H1 (cell line): Measurements from ENCODE around the gene OSBP2. TPM values are rescaled to one million over a fixed set of nuclear protein-coding genes. Genes with fewer than 3 reads are reported as not detected.

ENCODE experiments used
- CTCF ChIA-PET: fragments of 300-600 bp; sonication (Branson Sonifier 250); formaldehyde crosslinking; loops from one replicate; lab custom pipeline; 2021; ENCODE audit not compliant: partially characterized antibody; lab: Charles Lee
- POLR2A ChIA-PET: fragments of 300-600 bp; sonication (Branson Sonifier 250); formaldehyde crosslinking; loops from one replicate; lab custom pipeline; 2021; ENCODE audit warnings: inconsistent platforms; ENCODE audit not compliant: partially characterized antibody; lab: Charles Lee
- DNase-seq, 2 experiments: peaks; one replicate each; pipeline versions ENCODE4 v3.0.0 to v3.0.0-alpha.2; 2010 to 2022; ENCODE audit warnings: low spot score in 2 of 2, low read depth in 1 of 2, mixed read lengths in 1 of 2
- FAIRE-seq: peaks from 2 replicates; lab custom pipeline; 2011; peaks lifted over from hg19 to GRCh38; lab: Jason Lieb, UNC
- H2AFZ ChIP-seq: 2 replicates; pipeline ENCODE4 v1.8.1; 2012; ENCODE audit warnings: low read length, inconsistent platforms
- H2AK5ac ChIP-seq: 2 replicates; pipeline ENCODE4 v1.6.1; 2013; ENCODE audit warnings: low read depth, low read length
- H2BK120ac ChIP-seq: replicated peaks from 2 replicates; pipeline ENCODE3; 2013; ENCODE audit warnings: low read depth, low read length, inconsistent platforms
- H2BK12ac ChIP-seq: 2 replicates; pipeline ENCODE4 v1.6.1; 2013; ENCODE audit warnings: low read depth, low read length
- H2BK15ac ChIP-seq: 2 replicates; pipeline ENCODE4 v1.6.1; 2013; ENCODE audit warnings: low read length
- H2BK20ac ChIP-seq: 2 replicates; pipeline ENCODE4 v1.6.1; 2013; ENCODE audit warnings: low read length
- H2BK5ac ChIP-seq: 2 replicates; pipeline ENCODE4 v1.6.1; 2013; ENCODE audit warnings: low read depth, low read length
- H3K14ac ChIP-seq: 2 replicates; pipeline ENCODE4 v1.6.1; 2013; ENCODE audit warnings: inconsistent platforms; ENCODE audit not compliant: insufficient read length
- H3K18ac ChIP-seq: 2 replicates; pipeline ENCODE4 v1.6.1; 2013; ENCODE audit warnings: low read length; ENCODE audit errors: extremely low read depth
- H3K23ac ChIP-seq: 2 replicates; pipeline ENCODE4 v1.6.1; 2013; ENCODE audit warnings: inconsistent platforms; ENCODE audit not compliant: insufficient read length
- H3K23me2 ChIP-seq: 2 replicates; pipeline ENCODE4 v1.6.1; 2013; ENCODE audit warnings: low read depth, low read length
- H3K27ac ChIP-seq: 2 replicates; pipeline ENCODE4 v1.6.1; 2011; ENCODE audit warnings: low read depth, low read length, inconsistent platforms
- H3K27me3 ChIP-seq, 4 experiments: replicated peaks in 1 of 4; 1 replicate in 1 of 4; 2 replicates in 3 of 4; pipeline versions ENCODE4 v1.6.1 to v1.8.1; 2011 to 2013; ENCODE audit warnings: low read length in 3 of 4, mild to moderate bottlenecking in 3 of 4, inconsistent platforms in 2 of 4, mixed read lengths in 2 of 4, moderate library complexity in 1 of 4; ENCODE audit not compliant: control insufficient read depth in 3 of 4, insufficient read depth in 3 of 4; ENCODE audit errors: extremely low read depth in 1 of 4
- H3K36me3 ChIP-seq, 4 experiments: 2 replicates each; pipeline versions ENCODE4 v1.6.1 to v1.8.1; 2011 to 2013; ENCODE audit warnings: mild to moderate bottlenecking in 4 of 4, low read length in 3 of 4, moderate library complexity in 2 of 4, control low read depth in 1 of 4, inconsistent platforms in 1 of 4; ENCODE audit not compliant: insufficient read depth in 4 of 4, control insufficient read depth in 2 of 4
- H3K4ac ChIP-seq: replicated peaks from 2 replicates; pipeline ENCODE3; 2013; ENCODE audit warnings: low read length, low read depth, mixed read lengths, inconsistent platforms; ENCODE audit not compliant: insufficient read length
- H3K4me1 ChIP-seq, 4 experiments: replicated peaks in 1 of 4; 1 replicate in 1 of 4; 2 replicates in 3 of 4; pipeline versions ENCODE4 v1.6.1 to v1.8.1; 2011 to 2013; ENCODE audit warnings: low read length in 3 of 4, inconsistent platforms in 2 of 4, mixed read lengths in 1 of 4; ENCODE audit not compliant: insufficient read depth in 4 of 4, control insufficient read depth in 3 of 4
- H3K4me2 ChIP-seq, 2 experiments: 2 replicates each; pipeline versions ENCODE4 v1.6.1 to v1.8.1; 2011 to 2013; ENCODE audit warnings: low read depth in 2 of 2, low read length in 2 of 2, control low read depth in 1 of 2, inconsistent platforms in 1 of 2, mild to moderate bottlenecking in 1 of 2; ENCODE audit not compliant: insufficient read depth in 1 of 2
- H3K4me3 ChIP-seq, 4 experiments: fragments of 200-600, 300-600 bp in 1 of 4; sonication (generic), shearing (Covaris generic), sonication (Bioruptor Twin) in 1 of 4; 2 replicates each; pipeline versions ENCODE4 v1.5.1 to v1.8.1; 2011 to 2016; ENCODE audit warnings: low read length in 4 of 4, low read depth in 3 of 4, control low read depth in 2 of 4, inconsistent platforms in 2 of 4, mild to moderate bottlenecking in 2 of 4, mixed read lengths in 1 of 4, moderate library complexity in 1 of 4; ENCODE audit not compliant: insufficient read depth in 2 of 4; ENCODE audit errors: extremely low read depth in 1 of 4
- H3K56ac ChIP-seq: replicated peaks from 2 replicates; pipeline ENCODE3; 2013; ENCODE audit warnings: low read depth, mild to moderate bottlenecking, mixed read lengths, low read length, inconsistent platforms; ENCODE audit not compliant: insufficient read length
- H3K79me1 ChIP-seq: 2 replicates; pipeline ENCODE4 v1.6.1; 2013; ENCODE audit warnings: low read depth, low read length, control low read depth
- H3K79me2 ChIP-seq, 2 experiments: 2 replicates each; pipeline versions ENCODE4 v1.6.1 to v1.8.1; 2012 to 2013; ENCODE audit warnings: low read length in 2 of 2, mild to moderate bottlenecking in 2 of 2, inconsistent platforms in 1 of 2; ENCODE audit not compliant: insufficient read depth in 2 of 2, control insufficient read depth in 1 of 2
- H3K9ac ChIP-seq, 4 experiments: replicated peaks in 1 of 4; 1 replicate in 1 of 4; 2 replicates in 3 of 4; pipeline versions ENCODE4 v1.6.1 to v1.8.1; 2011 to 2013; ENCODE audit warnings: low read depth in 3 of 4, low read length in 3 of 4, control low read depth in 2 of 4, mild to moderate bottlenecking in 2 of 4, moderate library complexity in 2 of 4, inconsistent platforms in 1 of 4; ENCODE audit errors: extremely low read depth in 1 of 4
- H3K9me3 ChIP-seq, 2 experiments: 2 replicates each; pipeline versions ENCODE4 v1.6.1 to v1.8.1; 2012 to 2013; ENCODE audit warnings: mild to moderate bottlenecking in 2 of 2, moderate library complexity in 2 of 2, control low read depth in 1 of 2, inconsistent platforms in 1 of 2, low read depth in 1 of 2, low read length in 1 of 2, mixed read lengths in 1 of 2; ENCODE audit not compliant: insufficient read depth in 2 of 2
- H4K20me1 ChIP-seq, 2 experiments: replicated peaks in 1 of 2; 2 replicates each; pipeline versions ENCODE3 to v1.8.1; 2011 to 2013; ENCODE audit warnings: inconsistent platforms in 2 of 2, low read length in 2 of 2, mild to moderate bottlenecking in 1 of 2; ENCODE audit not compliant: insufficient read depth in 2 of 2, control insufficient read depth in 1 of 2
- H4K5ac ChIP-seq: 2 replicates; pipeline ENCODE4 v1.6.1; 2013; ENCODE audit warnings: low read length, low read depth, mixed read lengths, inconsistent platforms; ENCODE audit not compliant: insufficient read length
- H4K8ac ChIP-seq: 2 replicates; pipeline ENCODE4 v1.8.0; 2013; ENCODE audit warnings: mild to moderate bottlenecking, moderate library complexity, low read length, inconsistent platforms; ENCODE audit not compliant: insufficient read depth; ENCODE audit errors: extremely low read depth
- H4K91ac ChIP-seq: replicated peaks from 2 replicates; pipeline ENCODE3; 2013; ENCODE audit warnings: low read length, mixed read lengths, inconsistent platforms; ENCODE audit not compliant: insufficient read length
- CBX8 ChIP-seq: fragments of 300-800, 300-1000 bp; sonication (generic); IDR thresholded peaks from 2 replicates; pipeline ENCODE4 v1.7.1; 2016; ENCODE audit warnings: low read depth, low read length, borderline replicate concordance
- CTBP2 ChIP-seq: IDR thresholded peaks from 2 replicates; pipeline ENCODE4 v1.7.0; 2011; ENCODE audit warnings: borderline replicate concordance, mild to moderate bottlenecking, moderate library complexity, mixed read lengths, low read length; ENCODE audit not compliant: insufficient read depth, insufficient read length
- E2F6 ChIP-seq: IDR thresholded peaks from 2 replicates; pipeline ENCODE4 v1.6.1; 2012; ENCODE audit warnings: inconsistent platforms
- EZH2 ChIP-seq: fragments of 200-600 bp; sonication (generic); IDR thresholded peaks from 2 replicates; pipeline ENCODE4 v1.7.1; 2012; ENCODE audit warnings: low read depth, mild to moderate bottlenecking, moderate library complexity, low read length, inconsistent platforms; ENCODE audit not compliant: severe bottlenecking
- HDAC6 ChIP-seq: IDR thresholded peaks from one replicate; pipeline ENCODE4 v1.7.1; 2012; ENCODE audit warnings: low read depth, mild to moderate bottlenecking, inconsistent platforms, low read length, moderate library complexity
- MAX ChIP-seq: IDR thresholded peaks from 2 replicates; pipeline ENCODE4 v1.6.1; 2012; ENCODE audit warnings: inconsistent platforms
- NANOG ChIP-seq: IDR thresholded peaks from 2 replicates; pipeline ENCODE4 v1.6.1; 2011; ENCODE audit warnings: low read length, low read depth, mild to moderate bottlenecking, inconsistent platforms; ENCODE audit not compliant: insufficient read depth, poor library complexity, severe bottlenecking
- NRF1 ChIP-seq: IDR thresholded peaks from 2 replicates; pipeline ENCODE4 v1.6.1; 2011; ENCODE audit warnings: mild to moderate bottlenecking, low read depth, low read length, improper control_type of control experiment
- POLR2A ChIP-seq, 2 experiments: IDR thresholded peaks; 1 replicate in 1 of 2; 2 replicates in 1 of 2; pipeline ENCODE4 v1.6.1; 2011; ENCODE audit warnings: low read depth in 2 of 2, low read length in 2 of 2, mild to moderate bottlenecking in 2 of 2; ENCODE audit errors: control extremely low read depth in 1 of 2
- SIRT6 ChIP-seq: IDR thresholded peaks from one replicate; pipeline ENCODE4 v1.7.1; 2012; ENCODE audit warnings: low read length, inconsistent platforms
- SUZ12 ChIP-seq: fragments of 200-600 bp; sonication (generic); IDR thresholded peaks from 2 replicates; pipeline ENCODE4 v1.6.1; 2012; ENCODE audit warnings: mild to moderate bottlenecking, inconsistent platforms, low read length, moderate library complexity, mixed read lengths
- WGBS, 2 experiments: shearing (Covaris generic) in 1 of 2; methylation state at CpG; one replicate each; pipeline versions ENCODE4 v1.1.6 to v1.1.7; 2013 to 2015; ENCODE audit warnings: low lambda C conversion rate in 2 of 2, mixed read lengths in 2 of 2, inconsistent platforms in 1 of 2, low coverage in 1 of 2, missing lambda C conversion rate in 1 of 2; ENCODE audit not compliant: insufficient replicate concordance in 2 of 2, insufficient coverage in 1 of 2, insufficient read length in 1 of 2; ENCODE audit errors: extremely low coverage in 1 of 2, missing lambda C conversion rate in 1 of 2; 5-methylcytosine and 5-hydroxymethylcytosine counted together
- polyA plus RNA-seq, 7 experiments: library from polyadenylated mRNA; depleted of rRNA in 3 of 7; stranded (reverse) in 5 of 7; unstranded in 2 of 7; fragments of >200 nt in 5 of 7; fragments of 200-250 nt in 2 of 7; gene quantifications; 1 replicate in 5 of 7; 2 replicates in 1 of 7; 4 replicates in 1 of 7; pipeline versions ENCODE4 v1.2.1 to v1.2.3, GENCODE V29; 2011 to 2013; ENCODE audit warnings: missing spikeins in 2 of 7, mixed read lengths in 2 of 7
- total RNA-seq: library from RNA; stranded (reverse); fragmentation: NEBNext Ultra II Directional; extraction: Animal tissue kit (Norgen Biotek cat#: 25700); gene quantifications from 2 replicates; pipeline ENCODE4 v1.2.1, GENCODE V29; 2021

OSBP2 gene
- total and polyA plus RNA-seq, 2 of the 8 experiments (the other 6 are each of a cell fraction or from before 2014, with no cell fraction given) = 3.4 to 3.7 TPM

GRCh38 chr22:30941363-30941740, 246.7 kb downstream of the OSBP2 start:
- Histone ChIP-seq H3K4me1 (no peaks in the 10 kb centered on the region), H3K4me3 (no peak overlapping the region), H2BK20ac (no peak overlapping the region), H3K79me1 (peaks cover 4% of the 10 kb centered on the region), H3K23ac (no peak overlapping the region), H3K18ac (no peak overlapping the region), H3K9ac (no peak overlapping the region), H2BK15ac (no peak overlapping the region), H3K27ac (no peak overlapping the region), H3K36me3 (peaks cover 66 to 95% (median 91%) of the 10 kb centered on the region in 4 experiments), H2AFZ (no peak overlapping the region), H4K8ac (no peak overlapping the region), H4K20me1 (peaks cover 3 to 17% of the 10 kb centered on the region in 2 experiments), H2BK120ac (no peak overlapping the region), H3K56ac (no peak overlapping the region), H4K91ac (no peak overlapping the region), H3K9me3 (no peaks in the 10 kb centered on the region), H4K5ac (no peak overlapping the region), H2BK12ac (no peak overlapping the region), H3K23me2 (no peaks in the 10 kb centered on the region), H3K27me3 (no peaks in the 10 kb centered on the region), H3K4me2 (no peak overlapping the region), H3K79me2 (no peaks in the 10 kb centered on the region), H3K14ac (no peak overlapping the region), H2BK5ac (no peak overlapping the region), H2AK5ac (no peak overlapping the region), H3K4ac (no peak overlapping the region)
- DNase-seq = no peak
- ChIA-PET POLR2A (interaction anchor here (1.1 to 3.5 kb wide), 4 partner anchors 9 to 33 kb away, joined by 3 to 9 read pairs (median 6); no protein-coding TSS in a partner anchor), CTCF (interaction anchor here (2.2 kb wide), 1 partner anchor 144 kb away, joined by 6 read pairs; no protein-coding TSS in a partner anchor)
- no peak for FAIRE-seq
- WGBS, 2 experiments = 88% methylated on average over 11 of the region's 11 CpGs; no CpG with 5 or more reads in 1 of the 2 experiments
- no peak for TF ChIP-seq NANOG
- no peak for TF ChIP-seq POLR2A (IDR thresholded peaks at IDR 0.05; ENCODE audit: control extremely low read depth in 1 of 2, low read depth in 2 of 2, low read length in 2 of 2)
- TF ChIP-seq CBX8 = no peak
- TF ChIP-seq NRF1 = no peak
- TF ChIP-seq EZH2 = no peak
- TF ChIP-seq HDAC6 = no peak
- no peak for TF ChIP-seq MAX
- no peak for TF ChIP-seq CTBP2
- no peak for TF ChIP-seq SIRT6
- no peak for TF ChIP-seq SUZ12
- no peak for TF ChIP-seq E2F6
